NCI-H2227 (cell line): ENCODE data around the gene EXOC4.

Experiments used
- DNase-seq: peaks from one replicate; lab custom pipeline; 2025; ENCODE audit not compliant: unreplicated experiment; lab: John Stamatoyannopoulos, UW

Gene EXOC4

DNA sequence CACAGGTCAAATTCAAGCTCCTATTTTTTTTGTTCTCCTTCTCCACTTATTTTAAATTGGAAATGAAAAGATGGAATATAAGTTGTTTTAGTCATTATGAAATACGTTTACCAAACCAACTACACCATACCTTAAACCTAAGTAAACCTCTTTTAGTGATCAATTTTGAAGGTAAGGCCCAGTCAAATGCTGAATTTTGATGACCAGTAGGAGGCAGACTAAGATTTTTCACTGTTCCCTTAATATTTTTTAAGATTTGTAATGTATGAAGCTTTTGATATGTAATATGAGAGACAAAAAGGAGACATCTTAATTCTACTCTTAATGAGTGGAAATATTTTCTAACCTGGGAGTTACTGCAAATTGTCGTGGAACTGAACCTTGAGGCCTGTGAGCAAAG is 311.6 kb downstream of the EXOC4 start:
- DNase-seq: no peak

DNA sequence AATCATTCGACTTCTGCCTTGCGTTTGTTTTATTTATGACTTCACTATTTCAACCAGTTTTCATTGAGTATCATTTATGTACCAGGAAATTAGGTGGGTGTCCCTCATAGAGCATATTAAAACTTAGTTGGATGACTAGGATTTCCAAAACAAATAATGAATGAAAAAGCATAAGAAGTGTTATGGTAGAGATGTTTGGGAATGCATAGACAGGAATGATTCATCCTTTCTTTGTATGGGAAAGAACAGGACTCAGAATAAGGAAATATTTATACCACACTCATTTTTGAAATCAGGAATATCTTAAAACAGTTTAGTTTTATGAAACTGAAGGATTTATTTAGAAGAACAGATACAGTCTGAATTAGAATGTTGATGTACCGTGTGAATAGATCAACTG is 315.7 kb downstream of the EXOC4 start:
- DNase-seq: no peak

DNA sequence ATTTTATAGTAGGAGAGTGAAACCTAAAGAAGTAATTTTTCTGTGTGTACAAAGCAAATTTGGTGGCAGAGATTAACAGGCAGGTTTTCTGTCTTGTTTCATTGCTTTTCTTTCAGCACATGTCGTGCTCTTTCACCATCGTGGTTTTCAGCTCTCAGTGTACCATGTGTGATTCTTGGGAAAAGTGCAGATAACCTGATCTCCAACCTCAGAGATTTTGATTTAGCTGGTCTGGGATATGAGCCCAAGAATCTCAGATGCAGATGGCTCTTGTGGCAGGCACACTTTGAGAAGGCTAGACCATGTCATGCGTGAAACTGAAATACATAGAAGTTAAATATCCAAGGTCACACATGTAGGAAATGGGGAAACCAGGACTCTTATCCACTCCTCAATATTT is 317.4 kb downstream of the EXOC4 start:
- DNase-seq: no peak

DNA sequence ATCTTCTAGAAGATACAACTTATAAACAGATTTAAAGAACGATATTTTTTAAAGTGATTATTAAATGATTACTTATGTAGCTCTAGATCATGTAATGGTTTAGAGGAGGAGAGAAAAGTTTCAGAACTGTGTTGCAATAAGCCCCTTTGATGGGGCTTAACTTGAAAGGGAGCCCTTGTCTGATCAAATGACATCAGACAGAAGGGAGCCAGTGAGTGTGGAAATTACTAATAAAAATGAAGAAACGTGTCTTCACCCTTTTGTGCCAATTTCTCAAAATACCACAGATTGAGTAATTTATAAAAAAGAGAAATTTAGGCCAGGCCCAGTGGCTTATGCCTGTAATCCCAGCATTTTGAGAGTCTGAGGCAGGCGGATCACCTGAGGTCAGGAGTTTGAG is 318.2 kb downstream of the EXOC4 start:
- no peak for DNase-seq

DNA sequence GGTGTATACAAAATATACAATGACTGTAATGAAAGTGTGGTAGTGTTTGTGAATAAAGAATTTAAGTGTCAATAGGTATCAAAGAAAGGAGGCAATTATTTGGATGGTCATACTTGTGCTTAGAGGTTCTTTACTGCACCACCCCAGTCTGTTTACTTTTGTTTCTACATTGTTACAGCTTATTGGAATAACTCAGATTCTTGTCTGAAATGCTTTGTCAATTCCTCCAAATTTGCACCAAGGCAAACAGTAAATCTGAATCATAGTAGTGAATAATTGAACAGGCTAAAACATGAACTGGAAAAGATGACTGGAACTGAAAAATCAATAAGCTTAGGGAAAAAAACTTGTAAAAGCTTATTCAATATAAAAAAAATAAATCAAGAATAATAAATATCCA is 319.2 kb downstream of the EXOC4 start:
- DNase-seq: no peak

DNA sequence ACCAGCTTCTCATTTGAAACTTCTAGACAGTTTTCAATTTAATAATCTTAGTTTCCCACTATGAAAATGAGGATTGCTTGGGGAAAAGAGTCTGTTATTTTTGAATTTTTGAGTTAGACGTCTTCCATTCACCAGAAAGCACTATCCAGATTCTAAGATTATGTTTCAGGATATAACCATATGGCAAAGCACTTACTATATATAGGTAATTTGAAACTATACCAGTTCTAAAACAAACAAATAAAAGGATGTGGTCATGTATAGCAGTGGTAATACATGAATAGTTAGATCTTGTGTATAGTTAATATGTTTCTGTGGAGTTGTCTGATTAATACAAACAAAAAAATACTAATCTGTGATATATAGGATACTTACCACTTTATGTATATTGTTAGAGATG is 320.0 kb downstream of the EXOC4 start:
- DNase-seq: no peak

DNA sequence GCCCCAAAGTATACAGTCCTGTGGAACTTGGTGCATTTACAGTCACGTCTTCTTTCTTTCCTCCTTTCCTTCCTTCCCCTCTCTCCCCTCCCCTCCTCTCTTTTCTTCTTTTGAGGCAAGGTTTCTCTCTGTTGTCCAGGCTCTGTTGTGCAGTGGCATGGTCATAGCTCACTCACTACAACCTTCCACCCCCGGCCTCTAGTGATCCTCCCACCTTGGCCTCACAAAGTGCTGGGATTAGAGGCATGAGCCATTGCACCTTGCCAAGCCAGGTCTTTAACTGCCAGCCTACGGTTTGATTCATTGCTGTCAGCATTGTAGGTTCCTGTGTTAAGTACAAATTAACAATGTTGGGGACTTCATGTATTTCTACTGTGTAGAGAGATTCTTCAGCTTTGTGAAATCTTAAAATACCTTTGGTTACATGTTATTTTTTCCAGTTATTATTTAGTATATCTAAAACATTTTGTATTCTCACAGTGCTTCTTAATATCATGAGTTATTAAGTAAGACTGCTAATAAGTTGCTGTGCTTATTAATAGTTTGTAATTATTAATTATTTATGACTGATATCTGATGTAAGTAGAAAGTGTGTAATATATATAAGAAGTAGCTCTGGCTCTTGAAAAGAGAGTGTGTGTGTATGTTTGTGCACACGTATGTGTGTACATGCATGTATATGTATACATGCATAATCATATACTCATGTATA is 320.8 kb downstream of the EXOC4 start:
- no peak for DNase-seq

DNA sequence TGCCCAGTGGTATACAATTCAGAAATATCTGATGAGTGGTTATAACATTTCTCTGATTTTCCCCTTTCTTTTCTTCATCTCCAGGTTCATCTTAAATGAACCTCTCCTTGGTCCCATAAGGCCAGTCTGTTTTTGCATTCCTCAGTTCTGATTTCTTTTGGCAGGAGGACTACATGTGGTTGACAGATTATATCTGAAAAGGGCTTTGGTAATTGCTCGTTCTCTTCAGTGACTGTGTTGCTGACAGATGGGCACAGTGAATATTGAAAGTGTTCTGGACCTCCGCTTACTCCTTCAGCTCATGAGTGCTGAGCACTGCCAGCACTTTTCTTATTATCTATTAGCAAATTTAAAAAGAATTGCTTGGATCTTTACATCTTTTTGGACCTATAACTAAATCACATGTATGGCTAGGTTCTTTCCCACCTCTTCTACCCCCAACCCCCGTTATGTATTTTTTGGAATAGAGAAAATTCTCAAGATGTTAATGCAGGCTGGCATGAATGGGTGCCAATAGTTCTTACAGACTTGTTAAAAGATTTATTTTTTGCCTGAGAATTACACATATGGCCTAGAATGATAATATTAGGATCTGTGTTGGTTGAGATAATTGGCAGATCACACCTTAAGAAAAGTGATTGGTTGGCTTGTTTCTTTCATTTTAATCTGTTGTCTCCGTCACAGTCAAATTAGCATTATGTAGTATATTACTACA is 323.0 kb downstream of the EXOC4 start:
- DNase-seq: no peak

DNA sequence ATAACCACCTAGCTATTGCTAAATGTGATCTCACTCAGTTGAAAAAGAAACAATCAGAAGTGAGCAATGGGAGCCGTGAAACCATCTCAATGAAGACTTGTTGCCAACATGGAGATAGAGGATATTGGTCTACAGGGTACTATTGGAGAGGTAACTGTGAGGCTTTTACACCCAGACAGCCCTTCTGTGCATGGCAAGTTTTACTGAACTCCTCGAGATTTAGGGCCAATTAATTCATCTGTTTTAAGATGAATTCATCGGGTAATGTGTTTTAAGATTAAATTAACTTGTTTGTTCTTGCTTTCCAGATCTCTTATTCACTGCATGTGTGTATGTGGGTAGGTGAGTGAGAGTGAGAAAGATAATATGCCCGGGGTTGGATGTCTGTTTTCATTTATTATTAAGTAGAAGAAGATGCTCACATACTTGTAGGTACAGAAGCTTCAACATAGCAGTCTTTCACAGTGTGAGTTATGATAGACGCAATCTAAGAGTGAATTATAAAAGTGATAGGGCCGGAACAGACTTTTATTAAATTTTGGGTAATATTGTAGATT is 323.8 kb downstream of the EXOC4 start:
- no peak for DNase-seq

DNA sequence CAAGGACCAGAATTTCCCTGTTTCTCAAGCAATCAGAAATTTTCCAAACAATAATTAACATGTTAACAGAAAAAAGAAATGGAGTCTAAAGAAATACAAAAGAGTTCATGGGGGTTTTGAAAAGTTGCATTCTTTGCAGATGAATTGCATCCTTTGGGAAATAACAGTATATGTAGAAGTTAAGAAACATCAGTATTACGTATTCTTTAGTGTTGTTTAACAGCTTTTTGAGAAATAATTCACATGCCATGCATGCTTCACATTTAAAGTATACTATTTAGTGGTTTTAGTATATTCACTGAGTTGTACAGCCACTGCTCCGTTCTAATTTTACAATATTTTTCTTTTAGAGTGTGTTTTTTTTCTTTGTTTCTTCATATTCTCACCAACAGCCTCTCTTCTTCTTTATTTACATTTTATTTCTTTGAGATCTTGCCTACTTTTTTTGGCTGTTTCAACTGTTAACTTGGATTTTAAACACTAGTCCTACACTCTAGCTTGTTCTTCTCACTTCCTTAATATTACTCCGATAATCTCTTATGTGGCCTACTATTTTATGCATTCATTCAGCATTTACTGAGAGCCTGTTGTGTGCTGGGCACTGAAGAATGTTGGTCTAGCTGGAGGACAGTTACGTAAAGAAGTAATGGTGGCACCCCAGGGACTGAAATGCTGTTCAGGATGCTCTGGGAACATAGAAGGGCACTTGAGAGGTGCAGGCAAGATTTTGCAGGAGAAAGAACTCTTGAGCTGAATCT is 330.1 kb downstream of the EXOC4 start:
- no peak for DNase-seq

DNA sequence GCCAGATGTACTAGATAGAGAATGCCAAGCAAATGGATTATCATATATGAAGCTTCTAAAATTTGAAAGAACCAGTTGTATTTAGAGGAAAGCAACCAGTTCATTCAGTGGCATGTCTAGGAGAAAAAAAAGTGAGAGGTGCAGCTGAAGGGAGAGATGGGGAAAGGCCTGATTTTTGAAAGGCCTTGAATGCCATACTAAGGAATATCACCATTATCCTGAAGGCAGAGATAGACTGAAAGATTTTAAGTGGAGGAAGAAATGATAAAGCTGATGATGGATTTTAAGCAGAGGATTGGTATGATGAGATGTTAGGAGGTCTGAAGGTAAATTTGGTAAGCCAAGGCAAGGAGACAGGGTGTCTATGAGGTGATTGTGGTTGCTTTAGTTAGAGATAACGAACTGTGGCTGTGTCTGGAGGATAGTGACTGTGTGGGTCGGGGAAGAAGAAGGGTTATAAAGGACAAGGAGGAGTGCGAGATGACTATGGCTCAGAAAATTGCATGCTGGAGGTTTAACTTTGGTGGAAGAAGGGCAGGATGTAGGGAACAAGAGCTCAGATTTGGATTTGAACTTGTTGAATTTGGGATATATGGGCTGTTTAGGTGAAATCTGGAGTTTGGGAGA is 330.8 kb downstream of the EXOC4 start:
- no peak for DNase-seq

DNA sequence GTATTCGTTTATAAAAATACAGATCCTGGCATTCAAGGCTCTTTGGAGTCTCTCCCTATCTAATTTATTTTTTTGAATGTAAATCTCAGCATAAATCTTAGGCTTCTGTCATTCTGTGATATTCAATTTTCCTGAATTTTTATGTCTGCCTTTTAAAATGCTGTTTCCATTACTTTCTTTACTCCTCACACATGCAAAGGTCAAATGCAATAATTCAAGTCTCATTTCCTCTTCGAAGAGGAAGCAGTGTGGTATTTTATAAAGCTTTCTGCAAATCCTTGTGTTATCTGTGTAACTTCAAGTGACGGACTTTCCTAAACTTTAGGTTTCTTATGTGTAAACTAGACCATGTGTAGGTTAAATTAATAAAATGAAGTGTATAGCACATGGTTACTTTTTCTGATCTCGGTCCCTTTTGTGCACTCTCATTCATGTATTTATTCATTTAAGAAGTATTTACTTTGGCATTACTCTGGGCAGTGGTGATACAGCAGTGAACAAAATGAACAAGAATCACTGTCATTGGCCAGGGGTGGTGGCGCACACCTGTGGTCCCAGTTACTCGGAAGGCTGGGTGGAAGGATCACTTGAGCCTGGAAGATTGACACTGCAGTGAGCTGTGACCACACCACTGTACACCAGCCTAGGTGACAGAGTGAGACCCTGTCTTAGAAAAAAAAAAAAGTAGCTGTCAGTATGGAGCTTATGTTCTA is 332.2 kb downstream of the EXOC4 start:
- DNase-seq: no peak

DNA sequence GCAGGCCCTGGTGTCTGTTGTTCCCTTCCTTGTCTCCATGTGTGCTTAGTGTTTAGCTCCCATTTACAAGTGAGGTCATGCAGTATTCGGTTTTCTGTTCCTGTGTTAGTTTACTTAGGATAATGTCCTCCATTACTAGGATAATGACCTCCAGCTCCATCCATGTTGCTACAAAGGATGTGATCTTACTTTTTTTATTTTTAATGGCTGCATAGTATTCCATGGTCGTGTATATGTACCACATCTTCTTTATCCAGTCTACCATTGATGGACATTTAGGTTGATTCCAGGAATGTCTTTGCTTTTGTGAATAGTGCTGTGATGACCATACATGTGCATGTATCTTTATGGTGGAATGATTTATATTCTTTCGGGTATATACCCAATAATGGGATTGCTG is 333.4 kb downstream of the EXOC4 start:
- DNase-seq: no peak

DNA sequence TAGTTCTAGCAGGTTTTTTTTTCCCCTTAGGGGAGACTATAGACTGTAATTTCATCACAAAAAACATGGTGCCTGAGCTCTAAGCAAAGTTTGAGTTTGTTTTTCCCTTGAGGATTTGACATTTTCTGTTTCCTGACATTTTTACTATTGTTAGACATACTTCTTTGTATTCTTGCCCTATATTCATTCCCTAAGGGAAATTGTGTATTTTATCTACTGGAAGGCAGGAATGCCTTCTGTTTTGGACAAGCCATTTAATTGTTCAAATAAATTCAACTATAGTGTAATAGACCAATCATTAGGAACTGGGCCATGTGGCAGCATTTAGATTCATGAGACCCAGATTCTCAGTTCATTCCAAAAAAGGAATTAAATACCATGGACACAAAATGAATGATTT is 335.0 kb downstream of the EXOC4 start:
- no peak for DNase-seq

DNA sequence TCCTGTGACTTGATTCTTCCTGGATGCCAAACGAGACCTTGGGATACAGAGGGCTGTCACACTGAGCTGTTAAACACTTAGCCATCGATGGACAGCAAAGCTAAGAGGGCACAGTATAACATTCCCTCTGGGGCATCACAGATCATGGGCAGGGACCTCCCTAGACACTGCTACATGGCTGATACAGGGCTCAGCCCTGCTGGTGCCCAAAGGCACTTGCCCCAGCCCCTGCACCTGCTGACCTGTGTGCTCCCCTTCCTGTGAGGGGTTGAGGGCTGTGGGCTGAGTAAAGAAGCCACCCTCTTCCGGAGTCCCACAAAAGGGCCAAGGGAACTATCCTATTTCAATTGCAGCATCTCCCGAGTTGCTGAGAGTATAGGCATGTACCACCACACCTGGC is 337.9 kb downstream of the EXOC4 start:
- no peak for DNase-seq

DNA sequence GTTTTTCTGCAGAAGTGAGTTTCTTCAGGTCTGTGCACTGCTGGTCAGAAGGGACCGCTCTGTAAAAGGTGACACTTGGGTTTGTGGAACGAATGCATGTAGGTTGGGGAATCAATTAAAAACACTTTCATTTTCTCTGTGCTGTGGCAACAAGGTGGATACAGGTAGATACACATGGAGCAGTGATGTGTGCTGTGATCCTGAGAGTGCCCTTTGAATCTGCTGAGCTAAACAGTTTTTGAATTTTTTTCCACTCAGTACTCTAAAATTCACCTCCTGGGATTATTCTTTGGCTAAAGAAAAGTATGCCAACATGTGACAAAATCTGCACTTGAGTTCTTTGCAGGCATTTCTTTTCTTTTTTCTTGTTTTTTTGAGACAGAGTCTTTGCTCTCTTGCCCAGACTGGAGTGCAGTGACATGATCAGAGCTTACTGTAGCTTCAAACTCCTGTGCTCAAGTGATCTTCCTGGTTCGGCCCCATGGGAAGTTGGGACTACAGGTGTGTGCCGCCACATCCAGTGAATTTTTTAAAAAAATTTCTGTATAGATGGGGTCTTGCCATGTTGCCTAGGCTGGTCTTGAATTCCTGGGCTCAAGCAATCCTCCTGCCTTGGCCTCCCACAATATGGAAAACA is 338.9 kb downstream of the EXOC4 start:
- no peak for DNase-seq

DNA sequence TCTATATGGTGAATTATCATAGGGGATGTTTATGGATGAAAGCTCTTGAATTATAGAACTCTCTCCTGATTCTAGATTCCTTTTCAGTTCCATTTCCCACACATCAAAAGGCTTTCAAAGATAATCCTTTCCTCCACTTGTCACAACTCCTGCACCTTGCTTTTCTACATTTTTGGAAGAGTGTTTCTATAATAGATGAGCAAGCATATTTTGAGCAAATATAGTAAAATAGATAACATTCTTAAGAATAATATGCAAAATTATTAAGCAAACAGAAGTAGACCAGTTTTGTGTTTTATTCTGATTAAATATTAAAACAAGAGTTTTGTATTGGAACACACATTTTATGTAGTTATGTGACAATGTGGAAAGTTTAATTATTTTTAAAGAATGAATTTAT is 340.7 kb downstream of the EXOC4 start:
- no peak for DNase-seq

DNA sequence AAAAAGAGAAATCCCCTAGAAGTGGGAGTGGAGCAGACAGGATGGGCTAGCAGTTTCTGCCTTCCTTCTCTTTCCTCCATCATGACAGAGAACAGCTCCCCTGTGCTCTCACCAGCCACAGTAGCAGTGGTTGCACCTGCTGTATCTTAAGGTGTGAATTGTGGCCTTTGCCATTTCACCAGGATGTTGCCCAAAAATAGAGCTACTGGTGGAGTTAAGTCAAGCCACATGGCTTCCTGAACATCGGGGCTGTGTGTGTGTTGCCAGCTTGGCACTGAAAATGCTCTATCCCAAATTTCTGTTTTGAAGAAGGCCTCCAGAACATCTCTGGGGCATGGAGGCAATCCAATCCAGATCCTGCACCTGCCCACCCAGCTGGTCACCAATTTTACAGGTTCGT is 348.7 kb downstream of the EXOC4 start:
- DNase-seq: no peak

DNA sequence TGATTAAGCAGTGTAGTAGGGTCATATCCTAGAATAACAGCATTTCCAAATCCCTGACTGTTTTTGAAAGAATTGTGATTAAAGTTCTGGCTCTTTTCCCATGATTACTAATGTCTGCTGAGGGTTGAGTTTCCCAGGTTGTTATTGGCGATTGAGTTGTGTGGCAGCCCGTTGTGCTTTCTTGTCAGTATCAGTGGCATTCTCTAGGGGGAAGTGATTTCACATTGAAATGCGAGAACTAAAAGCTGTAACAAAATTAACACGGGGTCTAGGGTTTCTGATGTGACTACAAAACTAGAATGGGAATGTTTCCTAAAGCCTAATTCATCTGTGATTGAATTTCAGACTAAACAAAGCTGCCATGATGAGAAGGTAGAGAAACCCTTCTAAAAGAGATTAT is 349.4 kb downstream of the EXOC4 start:
- no peak for DNase-seq

DNA sequence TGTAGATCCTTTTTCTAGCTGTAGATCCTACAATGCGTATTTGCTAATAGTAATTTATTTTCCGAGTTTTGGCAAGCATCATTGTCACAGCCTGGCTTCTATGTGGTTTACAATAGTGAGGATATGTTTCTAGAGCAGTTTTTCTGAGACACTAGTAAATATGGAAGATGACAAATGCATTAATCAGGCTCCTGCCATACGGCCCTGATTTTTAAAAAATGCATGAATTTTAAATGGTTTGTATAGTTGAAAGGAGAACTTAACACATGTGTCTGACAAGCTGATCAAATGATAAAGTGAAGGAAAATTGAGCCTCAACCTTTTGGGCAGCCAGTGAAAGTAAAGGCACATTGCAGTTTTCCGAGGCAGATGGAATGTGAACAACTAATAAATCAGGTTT is 354.1 kb downstream of the EXOC4 start:
- DNase-seq: no peak
